Sigmoid colon (tissue), 7 donors: ENCODE measurements around the gene LPIN1. TPM values are rescaled to one million over a fixed set of nuclear protein-coding genes. Genes with fewer than 3 reads are reported as not detected.
A peak's percentile ranks its signal among the peaks of the same experiment; 100 is the strongest.

Source experiments
- DNase-seq: peaks from one replicate; pipeline ENCODE4 v3.0.0-alpha.2; 2019
- H3K27ac ChIP-seq, 4 donors: fragments of 200-600 bp; sonication (generic); one replicate each; pipeline ENCODE4 v1.5.1; 2016 to 2019; ENCODE audit warnings: mild to moderate bottlenecking in 1 of 4
- H3K27me3 ChIP-seq, 3 donors: fragments of 200-600 bp; sonication (generic); one replicate each; pipeline ENCODE4 v1.5.1; 2019; ENCODE audit warnings: mild to moderate bottlenecking in 1 of 3
- H3K36me3 ChIP-seq, 4 donors: fragments of 200-600 bp; sonication (generic); one replicate each; pipeline ENCODE4 v1.5.1; 2016 to 2019
- H3K4me1 ChIP-seq, 4 donors: fragments of 200-600 bp; sonication (generic); one replicate each; pipeline ENCODE4 v1.5.1; 2017 to 2019
- H3K4me3 ChIP-seq, 4 donors: fragments of 200-600 bp; sonication (generic); one replicate each; pipeline ENCODE4 v1.5.1; 2017 to 2019; ENCODE audit warnings: mild to moderate bottlenecking in 2 of 4, moderate library complexity in 1 of 4
- H3K9me3 ChIP-seq, 4 donors: fragments of 200-600 bp in 3 of 4; sonication (generic) in 3 of 4; one replicate each; pipeline versions ENCODE4 v1.5.1 to v1.6.1; 2013 to 2019
- EP300 ChIP-seq, 4 donors: sonication (generic); formaldehyde crosslinking; IDR thresholded peaks; one replicate each; pipeline ENCODE4 v1.6.1; 2017; ENCODE audit warnings: antibody characterized with exemption in 4 of 4
- POLR2A ChIP-seq, 2 donors: fragments of 450-650 bp; IDR thresholded peaks; one replicate each; pipeline ENCODE4 v1.6.1; 2016; ENCODE audit warnings: antibody characterized with exemption in 2 of 2, mild to moderate bottlenecking in 2 of 2, moderate library complexity in 2 of 2
- POLR2AphosphoS5 ChIP-seq, 4 donors: sonication (generic); formaldehyde crosslinking; IDR thresholded peaks; one replicate each; pipeline ENCODE4 v1.6.1; 2017; ENCODE audit warnings: antibody characterized with exemption in 4 of 4
- WGBS, 2 donors: extraction: QIAGEN DNeasy Blood & Tissue Kit; methylation state at CpG; one replicate each; pipeline ENCODE4 v1.1.7; 2013; 5-methylcytosine and 5-hydroxymethylcytosine counted together
- intact Hi-C: fragments of 100-400 bp; cut with DNase I; formaldehyde crosslinking; loops from one replicate; pipeline ENCODE4 v1.15.1; 2023
- polyA plus RNA-seq, 3 donors: library from polyadenylated mRNA; stranded (reverse); fragments of 200-250 nt; gene quantifications; one replicate each; pipeline ENCODE4 v1.2.3, GENCODE V29; 2013
- total RNA-seq, 4 donors: library from RNA; depleted of rRNA; stranded (reverse); fragments of >200 nt; gene quantifications; one replicate each; pipeline ENCODE4 v1.1.0, GENCODE V29; 2016
- TF ChIP-seq, protein P1 (sequence below), 4 experiments: fragments of 450-650 bp in 3 of 4; fragments of 200-600 bp in 1 of 4; IDR thresholded peaks; one replicate each; pipeline ENCODE4 v1.5.1; 2016 to 2019; ENCODE audit warnings: antibody characterized with exemption in 4 of 4, mild to moderate bottlenecking in 3 of 4, moderate library complexity in 2 of 4
- donor health status: healthy with polysubstance abuse.
- donor health status: Bipolar disorder and iron deficiency.
- donor health status: healthy.

LPIN1 gene
- total and polyA plus RNA-seq, 7 donors = 4.2 to 37.4 (median 28.2) TPM

DNA sequence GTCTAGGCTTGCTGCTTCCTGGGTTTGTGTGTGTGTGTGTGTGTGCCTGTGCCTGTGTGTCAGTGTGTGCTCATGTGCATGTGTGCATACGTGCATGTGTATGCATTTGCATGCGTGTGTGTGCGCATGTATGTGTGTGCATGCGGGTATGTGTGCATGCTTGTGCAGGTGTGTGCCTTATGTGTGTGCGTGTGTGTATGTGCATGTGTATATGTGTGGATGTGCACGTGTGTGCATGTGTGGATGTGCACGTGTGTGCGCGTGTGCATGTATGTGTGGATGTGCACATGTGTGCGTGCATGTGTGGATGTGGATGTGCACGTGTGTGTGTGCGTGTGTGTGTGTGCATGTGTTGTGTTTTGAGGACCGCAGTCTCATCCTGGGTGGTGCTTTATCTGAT is 42.8 kb downstream of the LPIN1 start:
- no peak overlapping the region for H3K4me3 ChIP-seq
- H3K27me3 ChIP-seq = no peaks in the 10 kb centered on the region
- peaks cover 23 to 90% (median 59%) of the 10 kb centered on the region in 4 donors for H3K36me3 ChIP-seq
- TF ChIP-seq, protein P1, sequence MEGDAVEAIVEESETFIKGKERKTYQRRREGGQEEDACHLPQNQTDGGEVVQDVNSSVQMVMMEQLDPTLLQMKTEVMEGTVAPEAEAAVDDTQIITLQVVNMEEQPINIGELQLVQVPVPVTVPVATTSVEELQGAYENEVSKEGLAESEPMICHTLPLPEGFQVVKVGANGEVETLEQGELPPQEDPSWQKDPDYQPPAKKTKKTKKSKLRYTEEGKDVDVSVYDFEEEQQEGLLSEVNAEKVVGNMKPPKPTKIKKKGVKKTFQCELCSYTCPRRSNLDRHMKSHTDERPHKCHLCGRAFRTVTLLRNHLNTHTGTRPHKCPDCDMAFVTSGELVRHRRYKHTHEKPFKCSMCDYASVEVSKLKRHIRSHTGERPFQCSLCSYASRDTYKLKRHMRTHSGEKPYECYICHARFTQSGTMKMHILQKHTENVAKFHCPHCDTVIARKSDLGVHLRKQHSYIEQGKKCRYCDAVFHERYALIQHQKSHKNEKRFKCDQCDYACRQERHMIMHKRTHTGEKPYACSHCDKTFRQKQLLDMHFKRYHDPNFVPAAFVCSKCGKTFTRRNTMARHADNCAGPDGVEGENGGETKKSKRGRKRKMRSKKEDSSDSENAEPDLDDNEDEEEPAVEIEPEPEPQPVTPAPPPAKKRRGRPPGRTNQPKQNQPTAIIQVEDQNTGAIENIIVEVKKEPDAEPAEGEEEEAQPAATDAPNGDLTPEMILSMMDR (IDR thresholded peaks at IDR 0.05) = no peak
- TF ChIP-seq POLR2AphosphoS5 (IDR thresholded peaks at IDR 0.05) = no peak
- TF ChIP-seq POLR2A (IDR thresholded peaks at IDR 0.05) = no peak
- TF ChIP-seq EP300 (IDR thresholded peaks at IDR 0.05) = no peak
- DNase-seq = no peak
- intact Hi-C loops = no loop called here
- no peaks in the 10 kb centered on the region for H3K9me3 ChIP-seq
- H3K27ac ChIP-seq = no peak overlapping the region
- WGBS, 2 donors = 96 to 98% methylated on average over 13 of the region's 13 CpGs
- H3K4me1 ChIP-seq = peaks cover 0 to 9% (median 3%) of the 10 kb centered on the region in 4 donors

DNA sequence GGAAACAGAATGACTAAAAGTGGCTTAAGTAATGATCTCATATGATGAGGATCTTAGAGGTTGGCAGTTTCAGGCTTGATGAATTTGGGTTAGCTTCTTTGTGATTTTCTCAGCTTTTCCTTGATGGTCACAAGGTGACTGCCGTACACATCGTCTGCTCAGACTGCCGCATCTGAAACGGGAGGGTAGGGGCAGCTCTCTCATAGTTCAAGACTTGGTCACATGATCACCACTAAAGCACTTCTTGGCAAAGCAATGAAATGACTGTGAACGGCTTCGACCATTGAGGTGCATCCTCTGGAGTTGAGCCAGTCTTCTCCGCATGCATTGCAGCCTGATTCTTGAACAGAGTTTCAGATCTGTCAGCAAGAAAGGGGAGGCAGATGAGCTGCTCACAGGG is 43.8 kb downstream of the LPIN1 start:
- no peaks in the 10 kb centered on the region for H3K4me1 ChIP-seq
- H3K27ac ChIP-seq = no peak overlapping the region
- H3K27me3 ChIP-seq = no peaks in the 10 kb centered on the region
- intact Hi-C loops = no loop called here
- no peak for DNase-seq
- no peaks in the 10 kb centered on the region for H3K9me3 ChIP-seq
- no peak for TF ChIP-seq POLR2A (IDR thresholded peaks at IDR 0.05)
- TF ChIP-seq EP300 (IDR thresholded peaks at IDR 0.05) = no peak
- no peak for TF ChIP-seq POLR2AphosphoS5 (IDR thresholded peaks at IDR 0.05)
- TF ChIP-seq, protein P1 (IDR thresholded peaks at IDR 0.05) = no peak
- no peak overlapping the region for H3K4me3 ChIP-seq
- 85 to 91% methylated on average over 7 of the region's 7 CpGs for WGBS, 2 donors
- peaks cover 23 to 97% (median 64%) of the 10 kb centered on the region in 4 donors for H3K36me3 ChIP-seq

DNA sequence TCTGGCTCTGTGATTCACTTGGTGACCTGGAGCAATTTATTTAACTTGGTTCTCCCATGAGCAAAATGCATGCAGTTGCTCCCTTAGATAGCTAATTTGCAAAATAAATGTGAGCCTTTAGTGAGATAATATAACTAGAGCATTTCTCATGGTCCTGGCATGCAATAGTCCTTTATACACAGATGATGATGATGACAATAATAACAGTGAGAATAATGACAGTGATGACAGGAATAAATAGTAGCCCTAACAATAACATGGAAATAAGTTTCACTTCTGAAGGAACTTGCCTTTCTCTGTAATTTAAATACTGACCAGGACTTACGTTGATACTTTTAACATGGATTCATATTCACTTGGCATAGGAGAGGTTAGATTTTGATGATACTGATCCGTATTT is 49.2 kb downstream of the LPIN1 start:
- 93 to 94% methylated on average over 2 of the region's 2 CpGs for WGBS, 2 donors
- intact Hi-C loops = no loop called here
- H3K27me3 ChIP-seq = no peaks in the 10 kb centered on the region

DNA sequence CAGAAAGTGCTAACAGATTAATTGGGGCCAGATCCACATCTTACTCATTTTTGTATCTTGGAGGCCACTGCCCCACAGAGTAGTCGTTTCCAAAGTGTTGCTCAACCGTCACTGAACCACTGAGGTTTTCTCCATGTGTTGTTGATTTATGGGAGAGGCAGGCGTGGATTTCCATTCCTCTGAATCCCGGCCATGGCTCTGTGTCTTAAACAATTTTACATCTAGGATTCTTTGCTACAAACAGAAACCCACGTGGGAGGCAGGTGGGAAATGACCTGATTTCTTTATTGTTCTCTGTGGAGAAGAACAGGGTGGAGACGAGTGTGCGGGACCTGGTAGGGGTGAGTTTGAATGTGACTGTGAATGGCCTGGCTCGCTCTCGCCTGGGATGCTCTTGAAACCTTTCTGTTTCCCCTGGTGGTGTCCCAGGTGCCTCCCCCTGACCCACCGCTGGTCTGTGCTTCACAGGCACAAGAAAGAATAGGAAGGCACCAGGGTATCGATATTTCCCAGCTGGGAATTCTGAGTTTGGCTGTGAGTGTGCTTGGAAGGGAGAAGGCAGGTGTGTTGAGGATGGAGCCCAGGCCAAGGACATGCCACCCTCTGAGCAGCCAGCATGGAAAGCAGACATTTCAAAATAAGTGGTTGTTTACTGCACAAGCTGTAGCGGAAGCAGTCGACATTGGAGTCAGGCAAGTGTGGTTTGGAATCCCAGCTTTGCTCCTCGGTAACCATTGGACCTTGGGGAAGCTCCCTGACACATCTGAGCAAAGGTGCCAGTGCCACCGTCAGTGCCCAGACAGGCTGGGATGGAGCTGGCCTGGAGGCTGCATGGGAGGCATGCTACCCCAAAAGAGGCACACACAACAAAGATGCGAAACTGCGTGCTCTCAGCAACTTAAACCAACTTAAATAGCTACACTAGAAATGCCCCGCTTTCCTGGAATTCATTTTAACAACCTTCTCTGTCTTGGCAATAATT is 50.0 kb downstream of the LPIN1 start:
- Histone ChIP-seq H3K9me3 (no peaks in the 10 kb centered on the region), H3K4me1 (no peaks in the 10 kb centered on the region), H3K4me3 (no peak overlapping the region), H3K27me3 (no peaks in the 10 kb centered on the region), H3K36me3 (peaks cover 18 to 95% (median 57%) of the 10 kb centered on the region in 4 donors), H3K27ac (peak overlapping the region in 1 of 4 donors; percentile 16)
- no peak for DNase-seq
- WGBS, 2 donors = 92 to 93% methylated on average over 18 of the region's 18 CpGs
- intact Hi-C loops = no loop called here
- TF ChIP-seq, protein P1 (IDR thresholded peaks at IDR 0.05) = no peak
- TF ChIP-seq POLR2A (IDR thresholded peaks at IDR 0.05) (no peak), POLR2AphosphoS5 (IDR thresholded peaks at IDR 0.05) (peak in 1 of 4 donors; percentile 21), EP300 (IDR thresholded peaks at IDR 0.05) (no peak)

More for the DNA sequence above, 49.2 kb downstream of the LPIN1 start:
- Histone ChIP-seq H3K27ac (no peak overlapping the region), H3K4me1 (no peaks in the 10 kb centered on the region), H3K4me3 (no peak overlapping the region), H3K9me3 (no peaks in the 10 kb centered on the region), H3K36me3 (peaks cover 18 to 97% (median 57%) of the 10 kb centered on the region in 4 donors)
- DNase-seq = no peak
- TF ChIP-seq EP300 (IDR thresholded peaks at IDR 0.05) (no peak), POLR2AphosphoS5 (IDR thresholded peaks at IDR 0.05) (no peak), POLR2A (IDR thresholded peaks at IDR 0.05) (no peak)
- TF ChIP-seq, protein P1 (IDR thresholded peaks at IDR 0.05) = no peak
